Naive thymus-derived CD8-positive, alpha-beta T cell (primary cell): ENCODE results near the gene CD248. TPM values are rescaled to one million over a fixed set of nuclear protein-coding genes. Genes with fewer than 3 reads are reported as not detected.

ENCODE experiments used
- ATAC-seq, 2 donors: fragments of 150-1000 bp; cut with Tn5 transposase in 1 of 2; sonication (Bioruptor Pico), chemical (Tn5 transposase) in 1 of 2; 1 replicate in 1 of 2; 2 replicates in 1 of 2; pipeline ENCODE4 v1.10.0; 2021; ENCODE audit warnings: mild to moderate bottlenecking in 2 of 2, moderate library complexity in 2 of 2
- POLR2A ChIA-PET: fragments of 350-600 bp; sonication (Branson Sonifier 250); formaldehyde crosslinking; loops from one replicate; lab custom pipeline; 2021; ENCODE audit warnings: antibody characterized with exemption; lab: Charles Lee
- DNase-seq, 10 donors: peaks; one replicate each; pipeline versions ENCODE4 v3.0.0 to v3.0.0-alpha.2; 2020 to 2022
- H3K27ac Mint-ChIP-seq, 10 donors: one replicate each; pipeline ENCODE4 v1.8.0; 2020 to 2022; ENCODE audit warnings: mild to moderate bottlenecking in 10 of 10, mixed read lengths in 10 of 10, moderate library complexity in 4 of 10, inconsistent platforms in 1 of 10
- H3K27me3 Mint-ChIP-seq, 5 donors: one replicate each; pipeline ENCODE4 v1.8.0; 2021 to 2022; ENCODE audit warnings: mixed read lengths in 5 of 5
- H3K36me3 Mint-ChIP-seq, 3 donors: one replicate each; pipeline ENCODE4 v1.8.0; 2020 to 2022; ENCODE audit warnings: mixed read lengths in 3 of 3, mild to moderate bottlenecking in 2 of 3, inconsistent platforms in 1 of 3
- H3K4me1 Mint-ChIP-seq, 4 donors: one replicate each; pipeline ENCODE4 v1.8.0; 2021 to 2022; ENCODE audit warnings: mixed read lengths in 4 of 4
- H3K4me3 Mint-ChIP-seq, 10 donors: one replicate each; pipeline ENCODE4 v1.8.0; 2020 to 2022; ENCODE audit warnings: mild to moderate bottlenecking in 10 of 10, mixed read lengths in 10 of 10, moderate library complexity in 6 of 10, inconsistent platforms in 1 of 10
- H3K9me3 Mint-ChIP-seq, 9 donors: one replicate each; pipeline ENCODE4 v1.8.0; 2020 to 2022; ENCODE audit warnings: mixed read lengths in 9 of 9, mild to moderate bottlenecking in 3 of 9, inconsistent platforms in 1 of 9, moderate library complexity in 1 of 9
- polyA plus RNA-seq, 3 donors: library from polyadenylated mRNA; unstranded; fragments of 300-500 nt; fragmentation: Illumina TruSeq; gene quantifications; one replicate each; pipeline ENCODE4 v1.2.3, GENCODE V29; 2021
- total RNA-seq, 8 experiments: library from RNA in 2 of 8; stranded (reverse) in 2 of 8; gene quantifications; one replicate each; pipeline ENCODE4 v1.2.3 and lab custom pipeline; 2021 to 2026

The CD248 gene
- total and polyA plus RNA-seq, 5 experiments from 2014 or later: 37.0 to 128 (median 43.8) TPM

DNA sequence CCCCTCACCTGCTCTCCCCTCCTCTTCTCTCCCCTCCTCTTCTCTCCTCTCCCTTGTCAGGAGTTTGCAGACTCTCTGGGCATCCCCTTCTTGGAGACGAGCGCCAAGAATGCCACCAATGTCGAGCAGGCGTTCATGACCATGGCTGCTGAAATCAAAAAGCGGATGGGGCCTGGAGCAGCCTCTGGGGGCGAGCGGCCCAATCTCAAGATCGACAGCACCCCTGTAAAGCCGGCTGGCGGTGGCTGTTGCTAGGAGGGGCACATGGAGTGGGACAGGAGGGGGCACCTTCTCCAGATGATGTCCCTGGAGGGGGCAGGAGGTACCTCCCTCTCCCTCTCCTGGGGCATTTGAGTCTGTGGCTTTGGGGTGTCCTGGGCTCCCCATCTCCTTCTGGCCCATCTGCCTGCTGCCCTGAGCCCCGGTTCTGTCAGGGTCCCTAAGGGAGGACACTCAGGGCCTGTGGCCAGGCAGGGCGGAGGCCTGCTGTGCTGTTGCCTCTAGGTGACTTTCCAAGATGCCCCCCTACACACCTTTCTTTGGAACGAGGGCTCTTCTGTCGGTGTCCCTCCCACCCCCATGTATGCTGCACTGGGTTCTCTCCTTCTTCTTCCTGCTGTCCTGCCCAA is 40.7 kb downstream of the CD248 start:
- Mint-ChIP-seq H3K36me3 (peaks cover 2 to 52% (median 3%) of the 10 kb centered on the region in 3 donors), H3K27me3 (peaks cover 0 to 3% (median 0%) of the 10 kb centered on the region in 5 donors), H3K4me3 (no peak overlapping the region), H3K4me1 (peaks cover 14 to 45% (median 39%) of the 10 kb centered on the region in 4 donors), H3K27ac (peak overlapping the region in 3 of 10 donors; percentile 37 to 57 (median 40)), H3K9me3 (no peaks in the 10 kb centered on the region)
- ATAC-seq: no peak
- POLR2A ChIA-PET: no interaction called here
- DNase-seq: no peak

DNA sequence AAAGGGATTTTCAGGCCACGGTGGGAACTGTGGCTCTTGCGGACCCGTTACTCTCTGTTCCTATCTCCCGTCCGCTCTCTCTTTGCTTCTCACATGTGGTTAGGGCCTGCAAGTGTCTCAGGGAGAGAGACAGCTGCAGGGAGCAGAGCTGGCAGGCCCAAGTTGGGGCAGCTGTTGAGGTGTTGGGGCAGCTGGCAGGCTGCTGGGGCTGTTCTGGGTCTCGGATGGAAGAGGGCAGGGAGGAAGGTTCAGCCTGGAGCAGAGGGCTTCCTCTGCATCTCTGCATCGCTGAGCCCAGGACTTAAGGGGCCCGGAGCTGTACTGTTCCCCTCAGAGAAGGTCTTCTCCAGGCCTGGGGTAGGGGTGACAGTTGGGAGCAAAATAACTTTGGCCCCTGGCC is 41.4 kb downstream of the CD248 start:
- ATAC-seq (no peak), DNase-seq (no peak)
- POLR2A ChIA-PET: no interaction called here
- H3K27me3 Mint-ChIP-seq: no peaks in the 10 kb centered on the region
- no peak overlapping the region for H3K4me3 Mint-ChIP-seq
- peak overlapping the region in 2 of 10 donors; percentile 37 to 41 for H3K27ac Mint-ChIP-seq
- H3K4me1 Mint-ChIP-seq: peaks cover 17 to 51% (median 43%) of the 10 kb centered on the region in 4 donors
- no peaks in the 10 kb centered on the region for H3K9me3 Mint-ChIP-seq
- H3K36me3 Mint-ChIP-seq: peaks cover 2 to 57% (median 3%) of the 10 kb centered on the region in 3 donors

DNA sequence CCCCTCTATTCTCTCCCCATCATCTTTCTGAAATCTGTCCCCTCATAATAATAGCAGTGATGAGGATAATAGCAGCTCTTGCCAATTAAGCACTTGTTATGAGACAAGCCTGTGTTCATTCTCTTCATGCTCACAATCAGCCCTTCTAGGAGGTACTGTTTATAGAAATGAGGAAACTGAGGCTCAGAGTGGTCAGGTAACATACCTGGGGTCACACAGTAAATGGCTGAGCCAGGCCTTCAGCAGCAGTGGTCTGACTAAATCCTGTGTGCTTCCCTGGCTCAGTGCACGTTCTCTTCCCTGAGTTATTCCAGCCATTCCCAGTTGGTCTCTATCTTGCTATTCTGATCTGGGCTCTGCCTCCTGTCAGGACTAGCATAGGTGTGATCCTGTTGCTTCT is 42.6 kb downstream of the CD248 start:
- POLR2A ChIA-PET: no interaction called here
- Mint-ChIP-seq H3K4me3 (peak overlapping the region in 1 of 10 donors; percentile 48), H3K27ac (peak overlapping the region in 3 of 10 donors; percentile 1 to 87 (median 51)), H3K36me3 (peaks cover 2 to 60% (median 6%) of the 10 kb centered on the region in 3 donors), H3K4me1 (peaks cover 21 to 55% (median 51%) of the 10 kb centered on the region in 4 donors), H3K9me3 (no peaks in the 10 kb centered on the region), H3K27me3 (peaks cover 0 to under 1% (median 0%) of the 10 kb centered on the region in 5 donors)
- ATAC-seq (no peak), DNase-seq (no peak)

DNA sequence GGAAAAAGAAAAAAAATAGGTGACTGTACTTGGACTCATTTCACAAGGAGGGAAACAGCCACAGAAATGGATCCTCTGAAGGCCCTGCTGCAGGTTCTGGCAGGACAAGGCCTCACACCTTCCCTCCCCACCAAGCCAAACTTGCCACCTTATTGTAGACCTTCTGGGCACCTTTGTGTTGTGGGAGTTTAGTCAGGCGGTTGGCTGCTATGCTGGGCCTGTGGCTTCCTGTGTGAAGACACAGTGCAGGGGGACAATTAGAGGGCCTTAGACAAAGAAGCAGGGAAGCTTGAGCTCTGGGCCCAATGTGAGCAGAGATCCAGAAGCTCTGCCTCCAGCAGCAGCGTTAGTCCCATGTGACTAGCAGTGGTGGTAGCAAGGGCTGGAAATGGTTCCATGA is 44.2 kb downstream of the CD248 start:
- Mint-ChIP-seq H3K36me3 (peaks cover 2 to 60% (median 8%) of the 10 kb centered on the region in 3 donors), H3K4me3 (peak overlapping the region in 4 of 10 donors; percentile 11 to 80 (median 50)), H3K4me1 (peaks cover 26 to 53% (median 51%) of the 10 kb centered on the region in 4 donors), H3K27ac (peak overlapping the region in 5 of 10 donors; percentile 29 to 89 (median 63)), H3K9me3 (peaks cover 0 to 2% (median 0%) of the 10 kb centered on the region in 9 donors), H3K27me3 (peaks cover 0 to 2% (median 0%) of the 10 kb centered on the region in 5 donors)
- POLR2A ChIA-PET: no interaction called here
- DNase-seq (no peak), ATAC-seq (no peak)

DNA sequence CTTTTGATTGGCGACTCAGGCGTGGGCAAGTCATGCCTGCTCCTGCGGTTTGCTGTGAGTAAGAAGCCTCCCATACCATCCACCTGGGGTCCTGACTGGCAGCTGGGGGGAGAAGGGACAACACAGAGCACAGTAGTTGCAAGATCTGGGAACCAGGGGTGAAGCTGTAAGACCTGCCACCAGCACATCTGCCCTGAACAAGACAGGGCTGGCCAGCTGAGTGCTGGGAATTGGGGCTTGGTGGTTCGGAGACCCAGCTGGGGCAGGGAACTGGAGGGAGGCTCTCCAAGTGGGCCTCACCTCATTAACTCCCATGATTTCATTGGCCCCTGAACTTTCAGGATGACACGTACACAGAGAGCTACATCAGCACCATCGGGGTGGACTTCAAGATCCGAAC is 45.0 kb downstream of the CD248 start:
- Mint-ChIP-seq H3K9me3 (peaks cover 0 to 2% (median 0%) of the 10 kb centered on the region in 9 donors), H3K4me3 (peak overlapping the region in 4 of 10 donors; percentile 6 to 80 (median 43)), H3K36me3 (peaks cover 2 to 60% (median 8%) of the 10 kb centered on the region in 3 donors), H3K27ac (peak overlapping the region in 5 of 10 donors; percentile 24 to 82 (median 78)), H3K4me1 (peaks cover 27 to 52% (median 51%) of the 10 kb centered on the region in 4 donors), H3K27me3 (peaks cover 0 to 2% (median 0%) of the 10 kb centered on the region in 5 donors)
- ATAC-seq: no peak
- POLR2A ChIA-PET: interaction anchor here (0.5 to 0.6 kb wide), 2 partner anchors 53 to 203 kb away, joined by 3 read pairs; no protein-coding TSS in a partner anchor
- no peak for DNase-seq

DNA sequence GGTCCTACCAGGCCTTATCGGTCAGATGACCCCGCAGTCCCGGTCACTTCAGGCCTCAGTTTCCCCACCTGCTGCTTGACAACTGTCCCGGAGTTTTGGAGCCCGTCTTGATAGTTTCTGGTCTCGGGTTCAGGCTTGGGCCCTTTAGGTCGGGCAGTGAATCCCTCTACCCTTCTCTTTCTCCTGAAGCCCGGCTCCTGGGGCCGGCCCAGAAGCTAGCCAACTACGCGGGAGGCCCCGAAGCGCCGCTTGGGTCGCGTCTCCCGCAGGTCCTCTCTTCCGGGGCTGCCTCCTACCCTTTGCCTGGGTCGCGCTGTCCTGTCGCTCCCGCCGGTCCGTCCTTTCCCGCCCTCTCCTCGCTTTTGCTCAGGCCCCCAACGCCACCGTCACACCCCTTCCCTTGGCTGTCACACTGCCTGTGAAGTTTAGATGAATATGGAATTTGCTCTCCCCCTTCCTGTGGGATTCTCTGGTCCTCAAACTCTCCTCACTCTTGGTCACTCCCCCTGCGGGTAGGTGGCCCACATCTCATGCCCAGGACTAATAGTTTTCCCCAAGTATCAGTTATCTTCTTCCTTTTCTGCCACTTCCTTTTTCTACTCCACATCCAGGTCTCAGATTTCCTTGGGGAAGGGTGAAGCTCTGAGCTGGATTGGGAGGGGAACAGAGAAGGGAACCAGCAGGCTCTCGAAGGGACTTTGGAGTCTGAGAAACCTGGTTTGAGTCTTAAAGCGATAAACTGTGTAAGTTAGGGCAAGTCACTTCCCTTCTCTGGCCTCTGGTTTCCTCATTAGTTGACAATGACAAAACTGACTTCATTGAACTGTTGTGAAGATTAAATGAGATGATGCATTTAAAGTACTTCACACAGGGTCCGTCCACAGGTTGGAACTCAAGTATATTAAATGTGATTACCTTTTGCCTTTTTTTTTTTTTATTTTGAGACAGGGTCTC is 47.6 kb downstream of the CD248 start:
- Mint-ChIP-seq H3K4me3 (peak overlapping the region; percentile 89 to 98 (median 94)), H3K36me3 (peaks cover 3 to 47% (median 8%) of the 10 kb centered on the region in 3 donors), H3K4me1 (peaks cover 27 to 54% (median 48%) of the 10 kb centered on the region in 4 donors), H3K9me3 (peaks cover 0 to 2% (median 0%) of the 10 kb centered on the region in 9 donors), H3K27me3 (peaks cover 0 to 2% (median 0%) of the 10 kb centered on the region in 5 donors), H3K27ac (peak overlapping the region; percentile 95 to 100 (median 98))
- DNase-seq (no peak), ATAC-seq (no peak)
- POLR2A ChIA-PET: interaction anchor here (0.6 to 6.7 kb wide), 11 partner anchors 13 to 1074 kb away, joined by 3 to 102 read pairs (median 4); partner anchors contain the start of genes CCDC85B, CNIH2, PCNX3 and RELA

DNA sequence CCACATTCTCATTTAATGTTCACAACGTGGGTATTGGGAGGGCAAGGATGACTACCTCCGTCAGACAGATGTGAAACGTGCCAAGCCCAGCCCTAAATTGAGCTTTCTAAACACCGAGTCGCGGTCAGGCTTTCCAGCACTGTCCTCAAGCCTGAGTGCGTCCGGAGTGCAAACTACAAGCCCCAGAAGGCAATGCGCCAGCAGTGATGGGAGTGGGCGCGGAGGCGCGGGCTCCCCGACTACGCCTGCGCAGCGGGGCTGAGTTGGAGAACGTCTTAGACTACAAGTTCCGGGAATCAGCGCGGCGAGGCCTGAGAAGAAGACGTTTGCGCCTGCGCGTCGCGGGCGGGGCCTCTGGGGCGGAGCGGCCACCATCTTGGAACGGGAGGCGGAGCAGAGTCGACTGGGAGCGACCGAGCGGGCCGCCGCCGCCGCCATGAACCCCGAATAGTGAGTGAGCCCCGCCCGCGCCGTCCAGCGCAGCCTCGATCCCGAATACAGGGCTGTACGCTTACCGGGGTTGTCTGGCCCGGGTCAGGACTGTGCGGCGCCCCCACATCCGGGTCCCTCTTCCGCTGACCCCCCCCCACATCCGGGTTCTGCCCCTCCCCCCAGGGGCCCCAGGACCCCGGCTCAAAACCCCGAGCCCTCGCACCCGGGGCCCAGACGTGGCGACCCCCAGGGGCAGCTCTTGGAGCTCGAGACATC is 48.4 kb downstream of the CD248 start, which contains the start of gene RAB1B:
TSS of gene RAB1B (plus strand) at position 396 of the 708 bp plus-strand sequence. CDS start at position 437, 41 bp downstream.
- POLR2A ChIA-PET: interaction anchor here (0.6 to 6.7 kb wide), 18 partner anchors 14 to 1151 kb away, joined by 3 to 102 read pairs (median 5); partner anchors contain the start of genes BRMS1, CCDC85B, CD248 and CNIH2
- Mint-ChIP-seq H3K4me1 (peaks cover 23 to 50% (median 45%) of the 10 kb centered on the region in 4 donors), H3K9me3 (peaks cover 0 to 2% (median 0%) of the 10 kb centered on the region in 9 donors), H3K27ac (peak within 1 kb of the TSS; percentile 95 to 100 (median 99)), H3K27me3 (peaks cover 0 to 2% (median 0%) of the 10 kb centered on the region in 5 donors), H3K36me3 (peaks cover 3 to 40% (median 7%) of the 10 kb centered on the region in 3 donors), H3K4me3 (peak within 1 kb of the TSS; percentile 89 to 98 (median 94))
- ATAC-seq: peak; percentile 76 to 80
- DNase-seq: peak; percentile 98 to 100 (median 100)

DNA sequence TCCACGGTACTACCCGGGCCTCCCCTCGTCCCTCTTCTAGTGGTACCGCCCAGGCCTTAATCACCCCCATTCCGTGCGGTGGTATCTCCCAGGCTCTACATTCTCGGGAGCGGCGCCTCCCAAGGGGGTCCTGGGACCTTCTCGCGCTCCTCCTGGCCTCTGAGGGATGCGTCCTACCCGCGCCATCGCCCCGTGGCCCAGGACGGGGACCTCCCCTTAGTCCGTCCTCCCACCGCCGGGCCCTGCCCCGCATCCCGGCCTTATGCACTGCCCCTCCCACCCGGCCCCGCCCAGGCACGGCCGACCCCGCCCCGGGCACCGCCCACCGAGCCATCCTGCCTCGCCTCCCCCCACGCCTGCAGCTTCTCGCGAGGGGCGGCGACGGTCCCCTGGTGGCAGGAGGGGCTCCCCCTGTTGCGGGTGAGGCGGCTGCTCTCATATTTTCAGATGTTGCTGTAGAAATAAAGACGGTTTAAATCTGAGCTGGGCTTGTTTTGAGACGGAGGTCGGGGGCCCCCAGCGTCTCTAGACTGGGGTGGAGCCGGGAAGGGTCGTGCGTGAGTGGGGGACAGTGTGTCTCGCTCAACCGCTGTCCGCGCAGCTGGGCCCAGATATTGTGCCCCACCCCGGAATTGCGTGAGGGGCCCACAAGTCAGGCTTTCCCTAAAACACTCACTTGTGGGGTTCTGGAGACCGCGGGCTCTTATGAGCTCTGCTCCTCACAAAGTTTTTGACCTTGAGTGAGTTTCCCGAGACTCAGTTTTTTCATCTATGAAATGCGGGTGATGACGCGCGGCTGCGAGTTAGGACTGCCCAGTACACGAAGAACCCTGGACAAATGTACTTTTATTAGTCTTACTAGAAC is 49.2 kb downstream of the CD248 start:
- DNase-seq (peak; percentile 85 to 94 (median 88)), ATAC-seq (peak; percentile 65)
- Mint-ChIP-seq H3K9me3 (peaks cover 0 to 2% (median 0%) of the 10 kb centered on the region in 9 donors), H3K4me3 (peak overlapping the region; percentile 89 to 98 (median 94)), H3K4me1 (peaks cover 21 to 46% (median 38%) of the 10 kb centered on the region in 4 donors), H3K27me3 (peaks cover 0 to 2% (median 0%) of the 10 kb centered on the region in 5 donors), H3K36me3 (peaks cover 3 to 38% (median 5%) of the 10 kb centered on the region in 3 donors), H3K27ac (peak overlapping the region; percentile 95 to 100 (median 99))
- POLR2A ChIA-PET: interaction anchor here (0.5 to 6.7 kb wide), 16 partner anchors 15 to 1151 kb away, joined by 3 to 102 read pairs (median 6); partner anchors contain the start of genes BANF1, BRMS1, CCDC85B and CD248

DNA sequence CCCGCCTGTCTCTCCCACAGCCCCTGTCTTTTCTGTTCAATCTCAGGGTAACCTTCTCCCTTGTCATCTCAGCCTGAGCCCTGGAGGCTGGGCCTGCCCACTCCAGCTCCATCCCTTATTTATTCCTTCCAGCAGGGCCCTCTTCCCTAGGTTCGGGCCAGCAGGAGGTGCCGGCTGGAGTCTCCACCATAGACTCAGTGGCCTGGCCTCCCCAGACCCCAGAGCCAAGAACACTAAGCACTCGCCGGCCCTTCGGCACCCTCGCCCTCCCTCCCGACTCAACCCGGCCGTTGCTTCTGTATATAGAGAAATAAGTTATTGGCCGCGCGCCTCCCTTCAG is 49.8 kb downstream of the CD248 start:
- peaks cover 20 to 41% (median 34%) of the 10 kb centered on the region in 4 donors for H3K4me1 Mint-ChIP-seq
- peak overlapping the region; percentile 69 to 98 (median 93) for H3K4me3 Mint-ChIP-seq
- no peak for ATAC-seq
- H3K27ac Mint-ChIP-seq: peak overlapping the region; percentile 80 to 100 (median 93)
- POLR2A ChIA-PET: interaction anchor here (0.7 to 6.7 kb wide), 13 partner anchors 15 to 1150 kb away, joined by 3 to 102 read pairs (median 8); partner anchors contain the start of genes BANF1, BRMS1, CD248 and CNIH2
- peaks cover 0 to 2% (median 0%) of the 10 kb centered on the region in 9 donors for H3K9me3 Mint-ChIP-seq
- H3K36me3 Mint-ChIP-seq: peaks cover 3 to 37% (median 5%) of the 10 kb centered on the region in 3 donors
- H3K27me3 Mint-ChIP-seq: peaks cover 0 to 2% (median 0%) of the 10 kb centered on the region in 5 donors
- DNase-seq: no peak

DNA sequence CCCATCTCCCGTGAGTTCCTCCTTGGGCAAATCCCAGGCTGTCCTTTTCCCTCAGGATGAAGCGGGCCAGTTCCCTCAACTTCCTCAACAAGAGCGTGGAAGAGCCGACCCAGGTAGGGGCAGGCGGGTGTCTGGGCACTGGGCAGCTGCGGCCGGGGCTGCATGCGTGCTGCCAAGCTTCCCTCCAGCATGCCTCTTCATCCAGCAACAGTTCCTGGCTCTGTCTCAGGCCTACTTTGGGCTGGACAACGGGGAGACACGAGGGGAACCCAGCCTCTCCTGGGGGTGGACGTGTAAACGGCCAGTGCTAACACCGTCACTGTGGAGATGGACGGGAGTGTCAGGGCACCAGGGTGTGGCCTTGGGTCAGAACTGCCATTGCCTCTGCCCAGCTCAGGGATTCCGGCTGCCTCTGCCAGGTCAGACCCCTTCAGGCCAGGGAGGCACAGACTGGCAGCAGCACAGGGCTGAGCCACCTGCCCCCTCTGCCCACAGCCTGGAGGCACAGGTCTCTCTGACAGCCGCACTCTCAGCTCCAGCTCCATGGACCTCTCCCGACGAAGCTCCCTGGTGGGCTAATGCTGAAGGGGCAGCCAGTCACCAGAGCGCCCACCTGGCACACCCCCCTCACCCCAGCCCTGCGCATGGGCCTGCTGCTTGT is 50.3 kb downstream of the CD248 start:
- H3K27ac Mint-ChIP-seq: peak overlapping the region in 8 of 10 donors; percentile 86 to 100 (median 97)
- POLR2A ChIA-PET: interaction anchor here (0.7 to 6.7 kb wide), 5 partner anchors 16 to 407 kb away, joined by 3 to 102 read pairs (median 8); partner anchors contain the start of genes CNIH2, RBM4 and YIF1A
- peaks cover 22 to 36% (median 31%) of the 10 kb centered on the region in 4 donors for H3K4me1 Mint-ChIP-seq
- peaks cover 0 to 2% (median 0%) of the 10 kb centered on the region in 9 donors for H3K9me3 Mint-ChIP-seq
- ATAC-seq (no peak), DNase-seq (no peak)
- H3K27me3 Mint-ChIP-seq: peaks cover 0 to 2% (median 0%) of the 10 kb centered on the region in 5 donors
- peak overlapping the region; percentile 69 to 98 (median 93) for H3K4me3 Mint-ChIP-seq
- H3K36me3 Mint-ChIP-seq: peaks cover 3 to 34% (median 5%) of the 10 kb centered on the region in 3 donors
